HCEC 1CT (cell line): ENCODE data around the gene PRICKLE3.
"Not testable (repeated sequence)": the region's sequence is repeated elsewhere in the genome, so short reads cannot be mapped to it uniquely, and the experiment has no call there.

Experiments used
- DNase-seq: peaks from one replicate; pipeline ENCODE4 v3.0.0-alpha.2; 2017

Gene PRICKLE3

GRCh38 chrX:49177873-49178480, 8.2 kb downstream of the PRICKLE3 start:
- DNase-seq = no peak

- no peak for DNase-seq
These were observed 8.8 kb downstream of the PRICKLE3 start for GRCh38 chrX:49177338-49177833.

GRCh38 chrX:49176421-49177326, 9.5 kb downstream of the PRICKLE3 start:
- no peak for DNase-seq

GRCh38 chrX:49175435-49176274, 10.5 kb downstream of the PRICKLE3 start:
- DNase-seq = no peak

GRCh38 chrX:49174723-49175122, 11.4 kb downstream of the PRICKLE3 start:
- DNase-seq = no peak

- not testable (repeated sequence) for DNase-seq
These were observed 12.6 kb downstream of the PRICKLE3 start for GRCh38 chrX:49173544-49173943.

- DNase-seq = peak; percentile 82
These were observed 13.8 kb downstream of the PRICKLE3 start for GRCh38 chrX:49172280-49172780.

GRCh38 chrX:49171752-49172279, 14.4 kb downstream of the PRICKLE3 start, which contains the start of gene PLP2:
TSS of gene PLP2 (plus strand) at chrX:49171898. CDS start at chrX:49172001, 103 bp downstream.
- DNase-seq = peak; percentile 58

GRCh38 chrX:49167740-49168108, 18.4 kb downstream of the PRICKLE3 start:
- no peak for DNase-seq

- peak; percentile 65 for DNase-seq
These were observed 19.0 kb downstream of the PRICKLE3 start for GRCh38 chrX:49166914-49167739.

GRCh38 chrX:49165901-49166881, 20.0 kb downstream of the PRICKLE3 start:
- DNase-seq = peak; percentile 72

- no peak for DNase-seq
These were observed 21.4 kb downstream of the PRICKLE3 start for GRCh38 chrX:49164589-49165360.

GRCh38 chrX:49163555-49164419, 22.4 kb downstream of the PRICKLE3 start:
- DNase-seq = peak; percentile 77

GRCh38 chrX:49162620-49163019, 23.6 kb downstream of the PRICKLE3 start, which contains the start of gene MAGIX:
TSS of gene MAGIX (plus strand) at chrX:49162758. CDS start at chrX:49162890, 132 bp downstream.
- no peak for DNase-seq

GRCh38 chrX:49161632-49162031, 24.5 kb downstream of the PRICKLE3 start:
- no peak for DNase-seq

- no peak for DNase-seq
These were observed 25.3 kb downstream of the PRICKLE3 start for GRCh38 chrX:49160908-49161307.

- no peak for DNase-seq
These were observed 29.0 kb downstream of the PRICKLE3 start for GRCh38 chrX:49157194-49157593.
